ENCODE results near the gene WDR64. TPM values are rescaled to one million over a fixed set of nuclear protein-coding genes. Genes with fewer than 3 reads are reported as not detected.

WDR64 gene
- total RNA-seq, 3 donors from 2014 or later (not counting 1 experiment from before 2014, with no cell fraction given), result not detected

GRCh38 chr1:241611063-241611462 is 41.0 kb upstream of the WDR64 start:
- no peak overlapping the region for H3K27ac ChIP-seq (ENCODE audit: low read length)
- H3K27me3 ChIP-seq (ENCODE audit: control insufficient read depth, insufficient read depth, low read length), result no peaks in the 10 kb centered on the region
- Mint-ChIP-seq H3K36me3 (no peaks in the 10 kb centered on the region), H3K4me3 (no peak overlapping the region), H3K27ac (no peak overlapping the region), H3K27me3 (ENCODE audit: low read depth in 2 of 2) (no peaks in the 10 kb centered on the region), H3K4me1 (no peaks in the 10 kb centered on the region), H3K9me3 (no peaks in the 10 kb centered on the region)
- 38% methylated on average over 3 of the region's 3 CpGs for WGBS (ENCODE audit: insufficient coverage)
- intact Hi-C loops (cut with micrococcal nuclease), result loop anchor here (1.0 to 5.0 kb wide), 3 partner anchors 16 to 1716 kb away; no protein-coding TSS in a partner anchor
- DNase-seq, result peak in 1 of 2 donors; percentile 77
- H3K9me3 ChIP-seq (ENCODE audit: control insufficient read depth, insufficient read depth, low read length), result no peaks in the 10 kb centered on the region
- no peaks in the 10 kb centered on the region for H3K4me1 ChIP-seq (ENCODE audit: control insufficient read depth, insufficient read depth, low read length)
- ATAC-seq, result peak; percentile 72 to 85 (median 72)
- H3K4me3 ChIP-seq (ENCODE audit: low read length), result no peak overlapping the region
- H3K36me3 ChIP-seq (ENCODE audit: control insufficient read depth, insufficient read depth, low read length), result no peaks in the 10 kb centered on the region
- peak; percentile 71 for TF ChIP-seq CTCF (IDR thresholded peaks at IDR 0.05)

DNA sequence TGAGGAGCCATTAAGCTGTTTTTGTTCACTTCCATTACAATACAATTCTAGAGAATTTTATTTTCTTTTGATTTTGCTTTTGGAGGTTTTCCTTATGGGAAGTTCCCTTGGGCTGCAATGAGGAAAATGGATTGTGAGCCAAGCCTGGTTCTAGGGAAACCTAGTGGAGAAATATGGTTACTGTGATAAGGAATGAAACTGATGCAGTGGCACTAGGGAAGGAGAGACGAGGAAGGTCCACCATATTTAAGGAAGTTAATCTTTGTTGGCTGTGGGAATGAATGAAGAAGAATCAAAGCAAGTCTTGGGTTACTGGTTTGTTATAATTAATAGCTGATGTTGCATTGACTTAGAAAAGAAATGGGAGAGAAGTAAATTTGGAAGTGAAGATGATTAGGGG is 40.3 kb upstream of the WDR64 start:
- no peak for TF ChIP-seq CTCF (IDR thresholded peaks at IDR 0.05)
- Mint-ChIP-seq H3K27ac (no peak overlapping the region), H3K9me3 (no peaks in the 10 kb centered on the region), H3K4me3 (no peak overlapping the region), H3K27me3 (ENCODE audit: low read depth in 2 of 2) (no peaks in the 10 kb centered on the region), H3K36me3 (no peaks in the 10 kb centered on the region), H3K4me1 (no peaks in the 10 kb centered on the region)
- no peak overlapping the region for H3K4me3 ChIP-seq (ENCODE audit: low read length)
- no peaks in the 10 kb centered on the region for H3K9me3 ChIP-seq (ENCODE audit: control insufficient read depth, insufficient read depth, low read length)
- intact Hi-C loops (cut with micrococcal nuclease), result loop anchor here (1.0 to 5.0 kb wide), 3 partner anchors 16 to 1716 kb away; no protein-coding TSS in a partner anchor
- H3K27ac ChIP-seq (ENCODE audit: low read length), result no peak overlapping the region
- DNase-seq (no peak), ATAC-seq (no peak)
- H3K4me1 ChIP-seq (ENCODE audit: control insufficient read depth, insufficient read depth, low read length), result no peaks in the 10 kb centered on the region
- 93% methylated on average over 1 of the region's 1 CpG for WGBS (ENCODE audit: insufficient coverage)
- no peaks in the 10 kb centered on the region for H3K36me3 ChIP-seq (ENCODE audit: control insufficient read depth, insufficient read depth, low read length)
- H3K27me3 ChIP-seq (ENCODE audit: control insufficient read depth, insufficient read depth, low read length), result no peaks in the 10 kb centered on the region

GRCh38 chr1:241612533-241613477 is 39.3 kb upstream of the WDR64 start:
- Mint-ChIP-seq H3K27ac (no peak overlapping the region), H3K27me3 (ENCODE audit: low read depth in 2 of 2) (no peaks in the 10 kb centered on the region), H3K9me3 (no peaks in the 10 kb centered on the region), H3K4me1 (no peaks in the 10 kb centered on the region), H3K4me3 (no peak overlapping the region), H3K36me3 (no peaks in the 10 kb centered on the region)
- no peaks in the 10 kb centered on the region for H3K36me3 ChIP-seq (ENCODE audit: control insufficient read depth, insufficient read depth, low read length)
- intact Hi-C loops (cut with micrococcal nuclease), result loop anchor here (5.0 kb wide), 1 partner anchor 1714 kb away; no protein-coding TSS in a partner anchor
- no peaks in the 10 kb centered on the region for H3K9me3 ChIP-seq (ENCODE audit: control insufficient read depth, insufficient read depth, low read length)
- no peaks in the 10 kb centered on the region for H3K27me3 ChIP-seq (ENCODE audit: control insufficient read depth, insufficient read depth, low read length)
- H3K4me3 ChIP-seq (ENCODE audit: low read length), result no peak overlapping the region
- DNase-seq, result no peak
- WGBS (ENCODE audit: insufficient coverage), result 84% methylated on average over 7 of the region's 9 CpGs
- TF ChIP-seq CTCF (IDR thresholded peaks at IDR 0.05), result no peak
- ATAC-seq, result no peak
- H3K27ac ChIP-seq (ENCODE audit: low read length), result no peak overlapping the region
- H3K4me1 ChIP-seq (ENCODE audit: control insufficient read depth, insufficient read depth, low read length), result no peaks in the 10 kb centered on the region

All from natural killer cell (primary cell).